ENCODE measurements around the gene CLEC9A. TPM values are rescaled to one million over a fixed set of nuclear protein-coding genes. Genes with fewer than 3 reads are reported as not detected.

CLEC9A gene
- total RNA-seq, 1 donor from 2014 or later: not detected

GRCh38 chr12:10097521-10097920 lies 67.0 kb downstream of the CLEC9A start:
- intact Hi-C loops (cut with DNase I): no loop called here
- no peak for ATAC-seq (ENCODE audit: poor library complexity)
- no peak for DNase-seq

- DNase-seq: peak; percentile 43
- intact Hi-C loops (cut with DNase I): no loop called here
- ATAC-seq (ENCODE audit: poor library complexity): peak; percentile 48
Observed at GRCh38 chr12:10098791-10099190, 68.3 kb downstream of the CLEC9A start, which contains the start of gene CLEC1A. CLEC1A (minus strand) TSS chr12:10098985; CDS start chr12:10098922, 63 bp downstream.

GRCh38 chr12:10101042-10101579 lies 70.6 kb downstream of the CLEC9A start:
- intact Hi-C loops (cut with DNase I): no loop called here
- DNase-seq: no peak
- peak; percentile 31 for ATAC-seq (ENCODE audit: poor library complexity)

DNA sequence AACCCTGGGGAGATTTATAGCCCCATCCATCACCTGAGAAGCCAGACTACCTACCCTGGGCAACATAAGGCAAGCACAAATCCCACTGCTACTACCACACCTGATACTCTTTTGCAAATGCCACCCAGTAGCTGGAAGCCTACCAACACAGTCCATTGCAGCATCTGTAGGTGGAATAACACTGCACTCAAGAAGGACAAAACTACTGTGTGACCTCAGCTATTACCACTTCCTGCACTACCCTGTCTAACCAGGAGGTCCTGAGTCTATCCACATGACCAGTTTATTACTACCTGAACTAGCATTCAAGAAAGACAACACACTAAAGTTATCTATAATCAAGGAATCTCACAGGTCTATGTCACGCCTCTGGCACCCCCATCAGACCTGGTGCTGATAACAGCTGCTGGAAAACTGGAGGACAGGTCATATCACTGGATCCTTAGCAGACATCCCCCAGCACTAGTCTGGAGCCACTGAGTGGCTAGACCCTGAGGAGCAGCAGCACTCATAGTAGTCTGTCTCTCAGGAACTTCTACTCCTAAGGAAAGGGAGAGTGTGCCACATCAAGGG lies 71.3 kb downstream of the CLEC9A start:
- intact Hi-C loops (cut with DNase I): no loop called here
- no peak for DNase-seq
- no peak for ATAC-seq (ENCODE audit: poor library complexity)

DNA sequence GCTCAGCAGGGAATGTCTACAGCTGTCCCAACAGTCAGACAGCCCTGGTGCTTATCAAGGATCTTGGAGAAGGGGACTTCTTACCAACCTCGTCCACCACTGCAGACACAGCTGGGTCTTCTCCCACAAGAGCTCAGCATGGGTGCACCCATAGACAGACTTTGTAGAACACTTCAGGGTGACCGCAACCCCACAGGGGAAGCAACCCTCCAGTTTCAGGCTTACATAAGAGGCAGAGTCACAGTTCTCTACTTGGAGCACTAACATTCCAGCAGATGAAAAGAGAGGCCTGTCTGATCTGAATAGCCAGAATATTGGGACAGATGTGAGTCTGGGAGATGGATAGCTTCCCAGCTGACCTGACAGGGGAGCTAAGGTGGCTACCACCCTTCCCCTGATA lies 71.8 kb downstream of the CLEC9A start:
- intact Hi-C loops (cut with DNase I): no loop called here
- no peak for DNase-seq
- ATAC-seq (ENCODE audit: poor library complexity): peak; percentile 31

DNA sequence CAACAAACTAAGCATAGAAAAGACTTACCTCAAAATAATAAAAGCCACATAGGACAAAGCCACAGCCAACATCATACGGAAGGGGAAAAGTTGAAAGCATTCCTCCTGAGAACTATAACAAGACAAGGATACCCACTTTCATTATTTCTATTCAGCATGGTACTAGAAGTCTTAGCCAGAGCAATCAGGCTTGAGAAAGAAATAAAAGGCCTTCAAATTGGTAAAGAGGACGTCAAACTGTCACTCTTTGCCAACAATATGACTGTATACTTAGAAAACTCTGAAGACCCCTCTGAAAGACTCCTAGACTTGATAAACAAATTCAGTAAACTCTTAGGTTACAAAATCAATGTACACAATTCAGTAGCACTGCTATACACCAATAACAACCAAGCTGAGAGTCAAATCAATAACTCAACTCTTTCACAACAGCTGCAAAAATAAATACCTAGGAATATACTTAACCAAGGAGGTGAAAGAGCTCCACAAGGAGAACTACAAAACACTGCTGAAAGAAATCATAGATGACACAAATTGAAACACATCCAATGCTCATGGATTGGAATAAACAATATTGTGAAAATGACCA lies 79.9 kb downstream of the CLEC9A start:
- intact Hi-C loops (cut with DNase I): no loop called here
- no peak for DNase-seq
- no peak for ATAC-seq (ENCODE audit: poor library complexity)

DNA sequence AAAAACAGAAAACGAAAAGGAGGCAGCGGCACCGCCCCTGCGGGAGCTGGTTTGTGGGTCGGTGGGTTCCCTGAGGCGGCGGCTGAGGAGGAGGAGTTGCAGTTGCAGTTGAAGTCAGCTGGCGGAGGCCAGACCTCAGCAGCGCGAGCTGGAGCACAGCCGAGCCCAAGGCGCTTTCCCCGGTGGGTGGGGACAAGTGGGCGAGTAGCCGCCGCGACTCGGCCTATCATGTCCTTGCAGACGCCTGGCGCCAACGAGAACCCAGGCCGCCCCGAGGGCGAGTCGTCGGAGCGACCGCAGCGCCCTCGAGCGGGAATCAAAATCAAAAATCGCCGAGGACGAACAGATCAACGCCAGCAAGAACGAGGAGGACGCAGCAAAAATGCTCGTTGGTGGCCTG lies 81.0 kb downstream of the CLEC9A start:
- intact Hi-C loops (cut with DNase I): no loop called here
- no peak for DNase-seq
- ATAC-seq (ENCODE audit: poor library complexity): no peak

GRCh38 chr12:10113075-10113474 lies 82.6 kb downstream of the CLEC9A start:
- DNase-seq (no peak), ATAC-seq (ENCODE audit: poor library complexity) (no peak)
- intact Hi-C loops (cut with DNase I): no loop called here

DNA sequence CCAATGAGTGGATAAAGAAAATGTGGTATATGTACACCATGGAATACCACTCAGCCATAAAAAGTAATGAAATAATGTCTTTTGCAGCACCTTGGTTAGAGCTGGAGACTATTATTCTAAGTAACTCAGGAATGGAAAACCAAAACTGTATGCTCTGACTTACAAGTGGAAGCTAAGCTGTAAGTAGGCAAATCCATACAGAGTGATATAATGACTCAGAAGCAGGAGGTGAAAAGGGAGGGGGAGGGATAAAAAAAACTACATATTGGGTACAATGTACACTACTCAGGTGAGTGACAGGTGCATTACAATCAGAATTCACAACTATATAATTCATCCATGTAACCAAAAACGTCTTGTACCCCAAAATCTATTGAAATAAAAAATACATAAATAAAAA lies 83.4 kb downstream of the CLEC9A start:
- ATAC-seq (ENCODE audit: poor library complexity): no peak
- intact Hi-C loops (cut with DNase I): no loop called here
- DNase-seq: no peak

DNA sequence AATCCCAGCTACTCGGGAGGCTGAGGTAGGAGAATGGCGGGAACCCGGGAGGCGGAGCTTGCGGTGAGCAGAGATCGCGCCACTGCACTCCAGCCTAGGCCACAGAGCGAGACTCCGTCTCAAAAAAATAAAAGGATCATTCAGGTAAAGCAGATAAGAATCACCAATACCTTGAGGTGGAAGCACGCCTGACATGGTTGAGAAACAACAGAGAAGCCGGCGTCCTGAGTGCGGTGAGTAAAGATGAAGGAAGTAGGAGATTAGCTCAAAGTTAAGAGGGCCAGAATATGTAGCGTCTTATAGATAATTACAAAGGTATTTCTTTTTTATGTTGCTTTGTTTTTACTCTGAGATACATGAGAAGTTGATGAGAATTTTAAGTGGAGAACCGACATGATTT lies 84.8 kb downstream of the CLEC9A start:
- no peak for ATAC-seq (ENCODE audit: poor library complexity)
- intact Hi-C loops (cut with DNase I): no loop called here
- DNase-seq: no peak

Other genes starting within 250 kb of the CLEC9A start
- gene KLRF1, start 203.2 kb upstream of the CLEC9A start, total RNA-seq: 0.30 TPM
- gene CLEC2B, start 161.3 kb upstream of the CLEC9A start, total RNA-seq: 3.7 TPM
- gene KLRF2, start 149.2 kb upstream of the CLEC9A start, total RNA-seq: not detected
- gene CLEC2A, start 98.3 kb upstream of the CLEC9A start, total RNA-seq: not detected
- gene CLEC12A, start 59.3 kb upstream of the CLEC9A start, total RNA-seq: 7.8 TPM
- gene CLEC1B, start 31.6 kb upstream of the CLEC9A start, total RNA-seq: not detected
- gene CLEC12B, start 20.1 kb upstream of the CLEC9A start, total RNA-seq: 0.11 TPM
- gene CLEC1A, start 68.3 kb downstream of the CLEC9A start, total RNA-seq: 2.5 TPM
- gene CLEC7A, start 99.5 kb downstream of the CLEC9A start, total RNA-seq: 2.3 TPM
- gene OLR1, start 141.4 kb downstream of the CLEC9A start, total RNA-seq: 0.35 TPM
- gene TMEM52B, start 148.3 kb downstream of the CLEC9A start, total RNA-seq: not detected
- 278 TPM for gene GABARAPL1, start 182.2 kb downstream of the CLEC9A start, total RNA-seq

All from Right ventricle myocardium superior (tissue), 1 donor.